ENCODE results near the gene UNC5A.

Gene UNC5A

DNA sequence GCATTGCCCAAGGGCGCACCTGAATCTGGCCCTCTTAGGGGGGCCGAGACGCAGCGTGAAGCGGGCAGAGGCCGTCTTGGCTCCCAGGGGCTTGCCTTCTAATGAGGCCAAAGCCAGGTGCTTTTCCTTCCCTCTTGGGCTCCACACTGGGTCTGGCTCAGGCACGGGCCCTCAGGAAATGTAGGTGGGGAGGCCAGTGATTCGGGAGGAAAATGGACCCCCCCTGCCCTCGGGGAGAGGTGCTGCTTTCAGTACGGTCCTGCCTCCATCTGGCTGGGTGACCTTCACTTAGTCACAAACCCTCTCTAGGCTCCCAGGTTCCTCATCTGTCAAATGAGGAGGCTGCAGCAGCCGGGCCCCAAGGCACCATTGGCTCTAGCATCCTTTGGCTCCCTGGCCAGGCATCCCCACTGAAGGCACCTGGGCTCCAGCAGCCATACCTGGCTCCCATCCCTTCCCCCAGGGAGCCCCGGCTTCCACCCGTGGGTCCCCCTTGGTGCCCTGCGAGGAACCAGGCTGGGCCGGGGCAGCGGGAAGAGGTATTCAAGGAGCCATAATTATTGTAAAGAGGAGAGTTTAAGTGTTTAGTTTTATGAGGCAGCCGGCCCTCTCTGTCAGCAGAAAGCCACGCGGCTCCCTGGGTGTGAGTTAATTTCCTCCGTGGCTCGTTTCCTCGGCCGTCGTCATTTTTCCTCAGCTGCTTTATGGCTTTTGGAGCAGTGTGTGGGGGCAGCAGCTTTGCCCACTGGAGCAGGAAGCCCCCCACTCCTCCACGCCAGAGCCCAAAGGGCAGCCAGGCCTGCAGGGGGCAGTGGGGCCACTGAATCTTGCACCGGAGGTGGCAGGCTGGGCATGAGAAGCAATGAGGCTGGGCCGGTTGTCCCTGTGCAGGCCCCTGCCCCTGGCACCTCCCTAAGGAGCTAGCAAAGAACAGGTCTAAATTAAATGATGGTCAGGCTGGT lies 24.9 kb upstream of the UNC5A start:
- no peak overlapping the region for H3K4me2 ChIP-seq
- no peak overlapping the region for H2AFZ ChIP-seq (ENCODE audit: low read depth)
- no peaks in the 10 kb centered on the region for H3K36me3 ChIP-seq (ENCODE audit: insufficient read depth)
- no peaks in the 10 kb centered on the region for H3K4me1 ChIP-seq (ENCODE audit: low read depth, poor library complexity, severe bottlenecking)
- no peaks in the 10 kb centered on the region for H3K79me2 ChIP-seq (ENCODE audit: insufficient read depth, low read depth)
- peaks cover 17% of the 10 kb centered on the region; the same call in 1 of the 2 replicates for H3K27me3 ChIP-seq (ENCODE audit: insufficient read depth, low read depth)
- H3K4me3 ChIP-seq (IDR thresholded peaks at IDR 0.05; ENCODE audit: insufficient read depth, low read depth, low read length) = no peak overlapping the region
- no peaks in the 10 kb centered on the region for H4K20me1 ChIP-seq (ENCODE audit: insufficient read depth)
- no peak overlapping the region for H3K27ac ChIP-seq
- H3K9ac ChIP-seq = no peak overlapping the region
- no peak for TF ChIP-seq CTCF (conservative IDR thresholded peaks at IDR 0.05; ENCODE audit: low read depth, low read length)

DNA sequence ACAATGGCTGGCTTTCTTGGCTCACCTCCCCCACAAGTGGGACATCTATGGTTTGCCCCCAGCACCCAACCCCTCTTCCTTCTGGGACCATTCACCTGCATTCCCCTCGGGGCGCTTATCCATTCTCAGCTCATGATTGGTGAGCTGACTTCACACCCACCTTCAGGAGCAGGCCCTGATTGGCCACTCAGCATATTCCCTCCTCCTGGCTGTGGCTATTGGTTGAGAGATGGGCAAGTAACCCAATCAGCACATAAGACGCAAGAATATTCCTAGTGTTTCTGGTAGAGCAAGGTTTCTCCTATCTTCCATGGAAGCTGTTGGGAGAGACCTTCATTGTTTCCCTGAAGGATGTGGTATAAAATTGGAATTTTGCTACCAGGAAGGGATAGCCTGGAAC lies 22.7 kb upstream of the UNC5A start:
- no peak overlapping the region for H3K4me2 ChIP-seq
- H3K4me3 ChIP-seq (IDR thresholded peaks at IDR 0.05; ENCODE audit: insufficient read depth, low read depth, low read length) = no peak overlapping the region
- H3K27me3 ChIP-seq (ENCODE audit: insufficient read depth, low read depth) = peaks cover 19% of the 10 kb centered on the region; the same call in 1 of the 2 replicates
- H3K9ac ChIP-seq = no peak overlapping the region
- no peaks in the 10 kb centered on the region for H3K4me1 ChIP-seq (ENCODE audit: low read depth, poor library complexity, severe bottlenecking)
- no peaks in the 10 kb centered on the region for H3K36me3 ChIP-seq (ENCODE audit: insufficient read depth)
- no peak overlapping the region for H2AFZ ChIP-seq (ENCODE audit: low read depth)
- no peak for TF ChIP-seq CTCF (conservative IDR thresholded peaks at IDR 0.05; ENCODE audit: low read depth, low read length)
- no peak overlapping the region for H3K27ac ChIP-seq
- H4K20me1 ChIP-seq (ENCODE audit: insufficient read depth) = no peaks in the 10 kb centered on the region
- no peaks in the 10 kb centered on the region for H3K79me2 ChIP-seq (ENCODE audit: insufficient read depth, low read depth)

DNA sequence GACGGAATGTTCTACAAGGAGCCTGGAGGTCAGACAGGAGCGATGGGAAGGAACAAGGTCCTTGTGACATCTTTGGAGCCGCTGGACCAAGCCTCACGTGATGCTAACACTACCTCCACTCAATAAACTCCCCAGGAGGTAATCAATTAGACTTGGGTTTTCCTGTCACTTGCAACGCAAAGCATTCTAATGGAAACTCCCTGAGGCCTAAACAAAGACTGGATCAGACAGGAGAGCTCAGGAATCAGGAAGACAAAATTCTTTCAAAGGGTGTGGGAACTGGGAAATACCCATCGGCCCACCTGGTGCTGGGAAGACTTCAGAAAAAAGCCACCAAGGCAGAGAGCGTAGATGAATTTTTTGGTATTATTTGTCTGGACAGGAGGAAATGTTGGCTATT lies 22.3 kb upstream of the UNC5A start:
- no peak for TF ChIP-seq CTCF (conservative IDR thresholded peaks at IDR 0.05; ENCODE audit: low read depth, low read length)
- no peak overlapping the region for H3K9ac ChIP-seq
- no peaks in the 10 kb centered on the region for H4K20me1 ChIP-seq (ENCODE audit: insufficient read depth)
- H3K27ac ChIP-seq = no peak overlapping the region
- H3K27me3 ChIP-seq (ENCODE audit: insufficient read depth, low read depth) = peaks cover 21% of the 10 kb centered on the region; the same call in 1 of the 2 replicates
- H2AFZ ChIP-seq (ENCODE audit: low read depth) = no peak overlapping the region
- no peaks in the 10 kb centered on the region for H3K79me2 ChIP-seq (ENCODE audit: insufficient read depth, low read depth)
- no peaks in the 10 kb centered on the region for H3K4me1 ChIP-seq (ENCODE audit: low read depth, poor library complexity, severe bottlenecking)
- H3K36me3 ChIP-seq (ENCODE audit: insufficient read depth) = no peaks in the 10 kb centered on the region
- H3K4me2 ChIP-seq = no peak overlapping the region
- no peak overlapping the region for H3K4me3 ChIP-seq (IDR thresholded peaks at IDR 0.05; ENCODE audit: insufficient read depth, low read depth, low read length)

DNA sequence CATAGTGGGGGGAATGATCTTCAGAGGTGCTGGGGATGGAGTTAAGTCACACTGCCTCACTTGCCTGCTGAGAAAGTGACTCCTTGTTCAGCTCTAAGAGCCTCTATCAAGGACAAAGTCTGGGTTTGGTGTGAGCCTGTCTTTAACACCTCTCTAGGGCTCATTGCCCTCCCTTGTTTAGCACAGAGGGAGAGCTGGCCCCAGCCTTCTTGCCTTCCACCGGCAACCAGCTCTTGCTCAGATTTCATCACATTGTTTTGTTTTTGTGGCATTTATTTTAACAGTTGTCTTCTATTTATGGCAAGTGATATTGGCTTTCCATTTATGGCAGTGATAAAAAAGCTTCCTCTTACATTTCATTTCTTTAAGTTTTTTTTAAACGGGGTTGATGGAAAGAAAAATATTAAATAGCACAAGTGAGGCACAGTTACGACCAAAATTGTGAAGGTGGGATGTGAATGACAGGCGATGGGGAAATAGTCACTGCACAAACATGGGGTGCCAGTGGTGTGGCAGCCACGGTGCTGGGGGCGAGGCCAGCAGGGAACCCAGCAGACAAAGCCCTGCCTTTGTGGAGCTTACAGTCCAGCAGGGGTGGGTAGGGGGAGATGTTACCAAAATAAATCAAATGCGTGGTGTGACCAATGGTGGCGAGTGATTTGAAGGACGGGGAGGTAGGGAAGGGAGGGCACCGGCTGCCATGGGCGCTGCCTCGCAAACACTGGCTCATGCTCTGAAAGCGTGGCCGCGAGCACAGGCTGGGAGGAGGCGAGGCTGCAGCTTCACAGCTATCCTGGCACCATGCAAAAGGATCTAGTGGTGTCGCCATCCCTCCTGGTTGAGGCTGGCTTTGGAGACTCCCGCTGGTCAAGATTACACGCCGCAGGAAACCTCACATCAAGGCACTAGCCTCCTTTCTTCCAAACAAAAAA lies 21.2 kb upstream of the UNC5A start:
- H3K27me3 ChIP-seq (ENCODE audit: insufficient read depth, low read depth) = peaks cover 27% of the 10 kb centered on the region; the same call in 1 of the 2 replicates
- no peak overlapping the region for H3K27ac ChIP-seq
- no peaks in the 10 kb centered on the region for H4K20me1 ChIP-seq (ENCODE audit: insufficient read depth)
- H3K4me3 ChIP-seq (IDR thresholded peaks at IDR 0.05; ENCODE audit: insufficient read depth, low read depth, low read length) = no peak overlapping the region
- TF ChIP-seq CTCF (conservative IDR thresholded peaks at IDR 0.05; ENCODE audit: low read depth, low read length) = no peak
- H3K79me2 ChIP-seq (ENCODE audit: insufficient read depth, low read depth) = no peaks in the 10 kb centered on the region
- H3K4me1 ChIP-seq (ENCODE audit: low read depth, poor library complexity, severe bottlenecking) = no peaks in the 10 kb centered on the region
- no peak overlapping the region for H3K9ac ChIP-seq
- H3K4me2 ChIP-seq = no peak overlapping the region
- no peaks in the 10 kb centered on the region for H3K36me3 ChIP-seq (ENCODE audit: insufficient read depth)
- no peak overlapping the region for H2AFZ ChIP-seq (ENCODE audit: low read depth)

Data from KMS-11 (cell line).